Measurements from ENCODE around the gene PHACTR1. TPM values are rescaled to one million over a fixed set of nuclear protein-coding genes. Genes with fewer than 3 reads are reported as not detected.

Gene PHACTR1
- total RNA-seq, 6 experiments from 2014 or later, result 0.20 to 3.5 (median 0.93) TPM

DNA sequence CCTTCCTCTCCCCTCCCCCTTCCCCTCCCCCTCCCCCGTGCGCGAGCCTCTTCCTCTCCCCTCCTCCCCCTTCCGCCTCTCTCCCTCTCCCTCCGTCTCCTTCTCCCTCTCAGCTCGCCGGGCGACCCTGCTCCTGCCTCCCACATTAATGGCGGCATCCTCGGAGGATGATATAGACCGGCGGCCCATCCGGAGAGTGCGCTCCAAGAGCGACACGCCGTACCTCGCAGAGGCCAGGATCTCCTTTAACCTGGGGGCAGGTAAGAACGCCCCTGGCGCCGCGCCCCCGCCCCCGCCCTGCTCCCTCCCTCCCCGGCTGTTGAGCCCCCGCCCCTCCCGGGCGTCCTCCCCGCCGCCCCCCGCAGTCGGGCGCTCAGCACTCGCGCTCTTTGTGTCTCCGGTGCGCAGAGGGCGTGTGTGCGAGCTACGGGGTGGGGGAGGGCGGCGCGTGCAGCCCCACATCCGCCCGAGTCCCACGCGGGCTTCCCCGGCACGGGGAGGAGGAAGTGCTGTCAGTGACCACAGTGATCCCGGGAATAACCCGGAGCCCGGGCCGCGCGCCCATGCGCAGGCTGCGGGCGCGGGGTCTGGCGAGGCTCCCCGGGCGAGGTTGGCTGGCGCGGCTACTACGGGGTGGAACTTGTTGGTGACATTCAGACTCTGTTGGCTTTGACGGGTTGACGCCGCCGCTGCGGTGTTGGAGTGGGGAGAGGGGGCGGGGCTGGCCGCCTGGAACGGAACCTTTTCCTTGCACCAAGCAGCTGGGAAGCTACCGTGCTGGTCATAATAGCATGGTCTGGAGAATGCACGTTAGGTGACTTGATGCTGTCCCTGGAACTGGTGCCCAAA is 33.2 kb downstream of the PHACTR1 start:
- Histone ChIP-seq H3K27me3 (no peaks in the 10 kb centered on the region), H3K4me3 (no peak overlapping the region)
- 3% methylated on average over 41 of the region's 75 CpGs for WGBS (ENCODE audit: insufficient coverage, low coverage, low lambda C conversion rate, missing lambda C conversion rate)

DNA sequence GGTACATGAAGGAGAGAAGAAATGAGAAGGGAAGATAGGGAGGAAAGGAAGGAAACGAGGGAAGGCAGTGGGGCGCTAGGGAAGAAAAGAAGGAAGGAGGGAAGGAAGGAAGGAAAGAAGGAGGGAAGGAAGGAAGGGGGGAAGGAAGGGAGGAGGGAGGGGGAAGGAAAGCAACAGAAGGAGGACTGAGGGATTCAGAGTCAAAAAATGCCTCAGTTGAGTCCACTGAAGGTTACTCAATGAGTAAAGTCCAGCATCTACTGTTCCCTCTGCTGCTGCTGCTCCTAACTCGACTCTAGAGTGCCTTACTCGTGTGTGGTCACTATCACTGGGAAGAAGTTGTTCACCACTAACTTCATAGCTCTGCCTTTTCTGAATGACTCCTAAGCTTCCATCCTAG is 33.8 kb downstream of the PHACTR1 start:
- intact Hi-C loops (cut with DNase I), result no loop called here
- Histone ChIP-seq H3K9me3 (no peaks in the 10 kb centered on the region), H3K27ac (no peak overlapping the region), H3K27me3 (no peaks in the 10 kb centered on the region), H3K4me3 (no peak overlapping the region), H3K4me1 (no peaks in the 10 kb centered on the region), H3K36me3 (no peaks in the 10 kb centered on the region)
- no peak for DNase-seq
- TF ChIP-seq, protein P1, sequence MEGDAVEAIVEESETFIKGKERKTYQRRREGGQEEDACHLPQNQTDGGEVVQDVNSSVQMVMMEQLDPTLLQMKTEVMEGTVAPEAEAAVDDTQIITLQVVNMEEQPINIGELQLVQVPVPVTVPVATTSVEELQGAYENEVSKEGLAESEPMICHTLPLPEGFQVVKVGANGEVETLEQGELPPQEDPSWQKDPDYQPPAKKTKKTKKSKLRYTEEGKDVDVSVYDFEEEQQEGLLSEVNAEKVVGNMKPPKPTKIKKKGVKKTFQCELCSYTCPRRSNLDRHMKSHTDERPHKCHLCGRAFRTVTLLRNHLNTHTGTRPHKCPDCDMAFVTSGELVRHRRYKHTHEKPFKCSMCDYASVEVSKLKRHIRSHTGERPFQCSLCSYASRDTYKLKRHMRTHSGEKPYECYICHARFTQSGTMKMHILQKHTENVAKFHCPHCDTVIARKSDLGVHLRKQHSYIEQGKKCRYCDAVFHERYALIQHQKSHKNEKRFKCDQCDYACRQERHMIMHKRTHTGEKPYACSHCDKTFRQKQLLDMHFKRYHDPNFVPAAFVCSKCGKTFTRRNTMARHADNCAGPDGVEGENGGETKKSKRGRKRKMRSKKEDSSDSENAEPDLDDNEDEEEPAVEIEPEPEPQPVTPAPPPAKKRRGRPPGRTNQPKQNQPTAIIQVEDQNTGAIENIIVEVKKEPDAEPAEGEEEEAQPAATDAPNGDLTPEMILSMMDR (IDR thresholded peaks at IDR 0.05), result no peak
- no peak for TF ChIP-seq POLR2A (IDR thresholded peaks at IDR 0.05)
- no peak for ATAC-seq
- 17% methylated on average over 4 of the region's 4 CpGs for WGBS (ENCODE audit: insufficient coverage, low coverage, low lambda C conversion rate, missing lambda C conversion rate)

More for the DNA sequence above, 33.2 kb downstream of the PHACTR1 start:
- H3K27ac ChIP-seq, result no peak overlapping the region
- TF ChIP-seq POLR2A (IDR thresholded peaks at IDR 0.05), result no peak
- TF ChIP-seq, protein P1 (IDR thresholded peaks at IDR 0.05), result no peak
- DNase-seq (peak in 1 of 3 donors; percentile 14), ATAC-seq (no peak)
- intact Hi-C loops (cut with DNase I), result no loop called here
- H3K9me3 ChIP-seq, result no peaks in the 10 kb centered on the region
- no peaks in the 10 kb centered on the region for H3K36me3 ChIP-seq
- H3K4me1 ChIP-seq, result no peaks in the 10 kb centered on the region

DNA sequence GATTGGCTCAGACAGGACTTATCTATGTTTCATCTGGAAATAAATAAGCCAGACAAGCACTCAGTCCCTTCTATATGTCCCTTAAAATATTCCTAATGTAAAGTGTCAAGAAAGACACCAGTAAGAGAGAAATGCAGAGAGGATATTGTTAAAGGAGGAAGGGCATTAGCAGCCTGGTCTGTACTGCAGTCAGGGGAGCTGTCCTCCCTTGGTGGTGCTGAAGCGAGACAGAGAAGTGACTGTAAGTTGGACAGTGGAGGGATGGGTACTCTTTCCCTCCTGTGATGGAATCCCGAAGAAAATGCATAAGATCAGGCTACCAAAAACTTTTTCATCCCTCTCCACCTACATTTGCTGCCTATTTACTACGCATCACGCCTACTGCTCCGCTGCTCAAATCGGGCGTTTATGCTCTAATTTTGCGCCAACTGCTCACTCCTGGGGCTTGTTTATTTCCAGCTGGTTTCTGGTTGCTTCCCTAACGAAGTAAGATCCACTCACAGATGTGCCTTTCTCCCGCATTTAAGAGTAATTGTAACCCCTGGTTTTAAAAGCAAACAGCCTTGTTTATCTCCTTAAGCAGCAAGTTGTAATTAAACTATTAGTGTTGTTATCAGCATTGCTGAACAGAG is 35.2 kb downstream of the PHACTR1 start:
- WGBS (ENCODE audit: insufficient coverage, low coverage, low lambda C conversion rate, missing lambda C conversion rate), result 26% methylated on average over 10 of the region's 10 CpGs
- no peaks in the 10 kb centered on the region for H3K27me3 ChIP-seq
- intact Hi-C loops (cut with DNase I), result no loop called here
- no peaks in the 10 kb centered on the region for H3K9me3 ChIP-seq
- TF ChIP-seq, protein P1 (IDR thresholded peaks at IDR 0.05), result no peak
- no peak for TF ChIP-seq POLR2A (IDR thresholded peaks at IDR 0.05)
- no peak overlapping the region for H3K27ac ChIP-seq
- DNase-seq, result peak; percentile 52 to 66 (median 52)
- no peak overlapping the region for H3K4me3 ChIP-seq
- H3K4me1 ChIP-seq, result no peaks in the 10 kb centered on the region
- no peaks in the 10 kb centered on the region for H3K36me3 ChIP-seq
- peak; percentile 50 to 78 (median 64) for ATAC-seq

DNA sequence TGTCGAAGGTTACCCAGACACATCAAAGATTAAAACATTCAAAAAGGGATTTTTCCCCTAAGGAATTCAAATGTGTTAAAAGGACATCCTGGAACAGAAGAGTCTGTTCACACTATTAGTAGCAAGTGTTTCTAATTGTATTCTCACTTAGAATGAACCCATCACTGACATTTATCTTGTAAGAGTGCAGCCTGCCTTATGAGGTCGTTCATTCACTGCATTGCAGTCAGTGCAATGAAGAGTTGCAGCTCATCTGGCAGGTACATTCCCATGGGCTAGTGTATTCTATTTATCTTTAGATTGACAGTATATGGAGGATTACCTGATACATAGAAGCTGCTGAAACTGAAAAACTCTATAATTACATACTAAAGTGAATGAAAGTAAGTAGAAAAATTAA is 36.5 kb downstream of the PHACTR1 start:
- intact Hi-C loops (cut with DNase I), result no loop called here
- Histone ChIP-seq H3K36me3 (no peaks in the 10 kb centered on the region), H3K4me1 (no peaks in the 10 kb centered on the region), H3K27ac (no peak overlapping the region), H3K9me3 (no peaks in the 10 kb centered on the region), H3K4me3 (no peak overlapping the region), H3K27me3 (no peaks in the 10 kb centered on the region)
- TF ChIP-seq, protein P1 (IDR thresholded peaks at IDR 0.05), result no peak
- no peak for TF ChIP-seq POLR2A (IDR thresholded peaks at IDR 0.05)
- ATAC-seq (no peak), DNase-seq (no peak)
- WGBS (ENCODE audit: insufficient coverage, low coverage, low lambda C conversion rate, missing lambda C conversion rate), result 41% methylated on average over 2 of the region's 2 CpGs
